HUES48 (cell line): ENCODE measurements around the gene MYRIP.
"Not testable (repeated sequence)": the region's sequence is repeated elsewhere in the genome, so short reads cannot be mapped to it uniquely, and the experiment has no call there.

ENCODE experiments used
- H3K27ac ChIP-seq: one replicate; pipeline ENCODE4 v1.7.0; 2013; ENCODE audit warnings: low read depth, low read length, inconsistent platforms
- H3K27me3 ChIP-seq: 2 replicates; pipeline ENCODE4 v1.6.1; 2013; ENCODE audit warnings: mild to moderate bottlenecking, low read length; ENCODE audit not compliant: control insufficient read depth, insufficient read depth
- H3K36me3 ChIP-seq: 2 replicates; pipeline ENCODE4 v1.6.1; 2013; ENCODE audit warnings: low read length; ENCODE audit not compliant: control insufficient read depth, insufficient read depth
- H3K4me1 ChIP-seq: 2 replicates; pipeline ENCODE4 v1.6.1; 2013; ENCODE audit warnings: mild to moderate bottlenecking, low read length; ENCODE audit not compliant: control insufficient read depth, insufficient read depth
- H3K4me3 ChIP-seq: 2 replicates; pipeline ENCODE4 v1.5.1; 2013; ENCODE audit warnings: mild to moderate bottlenecking, low read depth, low read length
- H3K9ac ChIP-seq: 2 replicates; pipeline ENCODE4 v1.6.1; 2013; ENCODE audit warnings: mild to moderate bottlenecking, low read depth, low read length, moderate library complexity
- H3K9me3 ChIP-seq: 2 replicates; pipeline ENCODE4 v1.6.1; 2013; ENCODE audit warnings: low read length; ENCODE audit not compliant: control insufficient read depth, insufficient read depth

MYRIP gene

DNA sequence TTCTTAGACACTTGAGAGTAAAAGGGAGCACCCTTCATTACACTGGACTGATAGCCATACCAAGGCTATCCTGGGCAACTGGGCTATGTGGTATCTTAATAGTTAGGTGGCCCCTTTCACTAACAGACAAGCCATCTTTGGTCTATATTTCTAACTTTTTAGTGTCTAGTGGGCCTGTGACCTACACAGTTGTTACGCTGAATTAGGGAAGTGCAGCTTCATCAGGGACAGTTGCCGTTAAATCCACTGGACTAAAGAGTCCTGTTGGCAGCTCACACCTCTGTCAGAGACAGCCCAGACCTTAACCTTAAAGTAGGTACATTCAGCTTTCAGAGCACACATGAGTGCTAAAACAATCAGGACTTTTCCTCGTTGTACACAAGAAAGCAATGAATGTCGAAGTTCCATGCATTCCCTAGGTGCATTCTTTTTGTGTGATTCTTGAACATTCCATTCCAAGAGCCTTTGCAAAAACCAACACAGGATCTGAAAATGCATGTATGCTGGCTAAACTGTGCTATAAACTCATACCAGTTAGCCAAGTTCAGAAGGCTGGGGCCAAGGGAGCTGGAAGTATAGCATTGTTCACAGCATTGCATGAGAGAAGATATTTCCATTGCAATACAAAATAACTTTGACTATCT is 269.9 kb downstream of the MYRIP start:
- no peaks in the 10 kb centered on the region for H3K36me3 ChIP-seq
- no peak overlapping the region for H3K27ac ChIP-seq
- H3K9me3 ChIP-seq: no peaks in the 10 kb centered on the region
- H3K4me3 ChIP-seq: no peak overlapping the region
- no peaks in the 10 kb centered on the region for H3K4me1 ChIP-seq
- no peaks in the 10 kb centered on the region for H3K27me3 ChIP-seq
- H3K9ac ChIP-seq: no peak overlapping the region

DNA sequence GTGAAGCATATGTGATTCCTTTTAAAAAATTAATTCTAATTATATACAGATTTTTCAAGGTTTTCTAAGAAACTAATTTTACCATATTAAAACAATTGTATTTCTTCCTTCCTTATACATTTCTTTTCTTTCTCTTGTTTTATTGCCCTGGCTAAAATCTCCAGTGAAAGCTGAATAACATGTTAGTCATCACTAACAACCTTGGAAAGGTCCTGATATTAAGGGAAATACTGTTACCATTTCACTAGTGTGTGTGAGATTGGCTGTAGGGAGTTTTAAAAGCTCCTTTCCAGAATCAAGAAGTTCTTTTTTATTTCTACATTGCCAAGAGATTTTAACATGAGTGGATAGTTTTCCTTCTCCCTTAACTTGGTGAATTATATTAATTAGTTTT is 270.4 kb downstream of the MYRIP start:
- H3K4me1 ChIP-seq: no peaks in the 10 kb centered on the region
- no peak overlapping the region for H3K27ac ChIP-seq
- H3K4me3 ChIP-seq: no peak overlapping the region
- H3K27me3 ChIP-seq: no peaks in the 10 kb centered on the region
- no peaks in the 10 kb centered on the region for H3K9me3 ChIP-seq
- no peaks in the 10 kb centered on the region for H3K36me3 ChIP-seq
- no peak overlapping the region for H3K9ac ChIP-seq

DNA sequence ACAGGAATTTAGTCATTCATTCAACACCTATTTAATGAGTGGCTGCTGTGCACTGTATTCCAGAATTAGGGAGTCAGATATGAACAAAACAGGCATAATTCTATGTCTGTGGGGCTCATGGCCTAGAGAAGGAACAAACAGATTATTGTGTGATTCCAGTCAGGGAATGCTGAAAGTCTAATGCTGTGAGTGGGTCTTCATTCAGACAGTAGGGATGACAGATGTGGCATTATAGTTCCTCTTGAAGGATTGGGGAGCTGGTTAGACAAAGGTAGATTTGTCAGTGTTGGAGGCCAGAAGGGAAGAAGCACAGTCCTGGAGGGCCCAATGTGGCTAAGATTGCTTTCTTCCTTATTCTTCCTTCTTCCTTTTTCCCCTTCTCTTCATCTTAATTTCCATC is 273.7 kb downstream of the MYRIP start:
- Histone ChIP-seq H3K9me3 (no peaks in the 10 kb centered on the region), H3K27ac (no peak overlapping the region), H3K9ac (no peak overlapping the region), H3K4me3 (no peak overlapping the region), H3K4me1 (no peaks in the 10 kb centered on the region), H3K36me3 (no peaks in the 10 kb centered on the region), H3K27me3 (no peaks in the 10 kb centered on the region)

DNA sequence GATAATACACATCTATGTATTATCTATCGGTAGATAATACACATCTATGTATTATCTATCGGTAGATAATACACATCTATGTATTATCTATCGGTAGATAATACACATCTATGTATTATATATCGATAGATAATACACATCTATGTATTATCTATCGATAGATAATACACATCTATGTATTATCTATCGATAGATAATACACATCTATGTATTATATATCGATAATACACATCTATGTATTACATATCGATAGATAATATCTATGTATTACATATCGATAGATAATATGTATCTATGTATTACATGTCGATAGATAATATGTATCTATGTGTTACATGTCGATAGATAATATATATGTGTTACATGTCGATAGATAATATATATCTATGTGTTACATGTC is 275.0 kb downstream of the MYRIP start:
- H3K36me3 ChIP-seq, H3K4me3 ChIP-seq, H3K4me1 ChIP-seq, H3K27ac ChIP-seq, H3K9me3 ChIP-seq, H3K27me3 ChIP-seq, H3K9ac ChIP-seq: not testable (repeated sequence)

DNA sequence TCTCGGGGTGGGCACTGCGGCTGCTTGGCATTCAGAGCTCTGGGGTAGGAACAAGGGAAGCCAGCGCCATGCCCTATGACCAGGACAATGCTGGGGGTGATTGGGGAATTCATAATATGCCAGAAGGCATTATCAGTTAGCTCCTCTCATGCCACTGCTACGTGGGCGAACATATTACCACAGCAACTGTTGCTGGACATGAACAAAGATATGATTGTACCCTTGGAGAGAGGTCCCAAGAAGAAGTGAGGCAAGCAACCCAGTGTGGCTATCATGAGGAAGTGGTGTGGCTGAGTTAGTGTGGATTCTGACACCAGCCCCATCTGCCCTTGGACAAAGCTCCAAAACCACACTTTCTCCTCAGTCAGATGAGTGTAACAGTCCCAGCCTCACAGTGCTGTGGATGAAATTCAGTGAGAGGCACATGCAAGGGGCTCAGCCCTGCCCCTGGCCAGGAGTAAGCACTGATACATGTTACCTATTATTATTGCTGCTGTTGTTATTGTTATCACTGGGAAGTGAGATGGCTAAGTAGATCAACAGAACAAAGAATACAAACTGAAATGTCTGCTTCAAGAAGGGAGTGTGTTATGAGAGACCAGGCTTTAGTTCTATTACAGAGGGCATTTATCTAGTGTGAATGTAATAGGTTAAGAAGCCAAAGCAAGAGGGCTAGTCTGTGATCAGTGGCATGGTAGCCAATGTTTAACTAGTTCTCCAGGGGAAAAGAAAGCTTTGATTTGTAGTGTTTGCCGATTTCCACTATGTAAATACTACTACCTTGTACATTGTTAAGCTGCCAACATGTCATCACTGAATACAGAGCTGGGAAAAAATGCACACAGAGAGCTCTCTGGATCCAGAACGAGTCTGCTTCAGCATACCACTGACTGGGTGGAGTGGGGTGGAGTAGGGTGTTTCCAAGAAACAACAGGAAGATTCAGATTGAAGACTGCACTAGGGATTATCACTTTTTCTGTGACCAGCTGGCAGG is 277.8 kb downstream of the MYRIP start:
- Histone ChIP-seq H3K9ac (no peak overlapping the region), H3K36me3 (no peaks in the 10 kb centered on the region), H3K4me3 (no peak overlapping the region), H3K27ac (no peak overlapping the region), H3K4me1 (no peaks in the 10 kb centered on the region), H3K9me3 (no peaks in the 10 kb centered on the region), H3K27me3 (no peaks in the 10 kb centered on the region)

DNA sequence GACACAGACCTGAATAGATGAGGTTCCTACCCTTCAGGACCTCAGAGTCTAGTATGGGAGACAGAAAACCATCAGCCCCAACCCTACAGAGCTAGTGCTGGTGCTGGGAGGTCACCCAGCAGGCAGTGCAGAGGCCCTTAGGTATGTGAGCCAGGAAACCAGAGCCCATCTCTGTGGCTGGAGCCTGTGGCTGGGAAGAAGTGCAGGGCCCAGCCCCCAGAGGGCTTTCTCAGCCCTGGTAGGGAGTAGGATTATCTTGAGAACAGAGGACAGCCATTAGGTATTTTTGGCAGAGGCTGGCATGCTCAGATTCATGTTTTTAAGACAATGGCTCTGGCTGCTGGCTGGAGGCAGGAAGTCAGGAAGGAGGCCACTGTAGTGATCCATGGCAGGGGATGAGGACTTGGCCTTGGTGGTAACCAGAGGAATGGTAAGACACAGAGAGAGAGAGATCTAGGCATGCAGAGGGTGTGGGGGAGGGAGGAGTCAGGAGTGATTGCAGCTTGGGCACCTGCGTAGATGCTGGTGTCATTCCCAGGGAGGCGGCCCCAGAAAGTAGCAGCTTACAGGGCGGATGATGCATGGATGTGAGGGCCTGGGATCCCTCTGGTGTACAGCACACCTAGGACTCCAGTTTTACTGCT is 279.2 kb downstream of the MYRIP start:
- Histone ChIP-seq H3K36me3 (no peaks in the 10 kb centered on the region), H3K27me3 (no peaks in the 10 kb centered on the region), H3K9me3 (no peaks in the 10 kb centered on the region), H3K9ac (no peak overlapping the region), H3K27ac (no peak overlapping the region), H3K4me1 (no peaks in the 10 kb centered on the region), H3K4me3 (no peak overlapping the region)

DNA sequence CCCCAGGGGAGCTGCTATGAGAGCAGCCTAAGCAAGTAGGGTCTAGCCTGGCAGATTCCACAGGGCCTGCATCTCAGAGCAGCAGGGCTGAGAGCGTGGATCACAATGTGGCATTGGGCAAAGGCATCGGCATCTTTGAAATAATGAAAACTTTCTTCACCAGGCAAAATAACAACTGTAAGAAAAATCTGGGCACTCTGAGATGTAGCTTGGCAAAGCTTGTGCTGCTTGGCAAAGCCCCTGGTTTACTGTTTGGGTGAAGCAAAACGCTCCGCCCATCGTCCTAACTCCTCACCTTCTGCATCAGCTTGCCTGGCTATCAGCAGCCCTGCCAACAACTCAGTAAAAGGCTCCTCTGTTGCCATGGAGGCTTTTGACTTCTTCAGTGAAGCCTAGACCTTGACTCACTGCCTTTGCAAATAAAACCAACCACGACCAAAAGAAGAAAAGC is 287.3 kb downstream of the MYRIP start:
- peaks cover 6% of the 10 kb centered on the region; the same call in 1 of the 2 replicates for H3K4me1 ChIP-seq

DNA sequence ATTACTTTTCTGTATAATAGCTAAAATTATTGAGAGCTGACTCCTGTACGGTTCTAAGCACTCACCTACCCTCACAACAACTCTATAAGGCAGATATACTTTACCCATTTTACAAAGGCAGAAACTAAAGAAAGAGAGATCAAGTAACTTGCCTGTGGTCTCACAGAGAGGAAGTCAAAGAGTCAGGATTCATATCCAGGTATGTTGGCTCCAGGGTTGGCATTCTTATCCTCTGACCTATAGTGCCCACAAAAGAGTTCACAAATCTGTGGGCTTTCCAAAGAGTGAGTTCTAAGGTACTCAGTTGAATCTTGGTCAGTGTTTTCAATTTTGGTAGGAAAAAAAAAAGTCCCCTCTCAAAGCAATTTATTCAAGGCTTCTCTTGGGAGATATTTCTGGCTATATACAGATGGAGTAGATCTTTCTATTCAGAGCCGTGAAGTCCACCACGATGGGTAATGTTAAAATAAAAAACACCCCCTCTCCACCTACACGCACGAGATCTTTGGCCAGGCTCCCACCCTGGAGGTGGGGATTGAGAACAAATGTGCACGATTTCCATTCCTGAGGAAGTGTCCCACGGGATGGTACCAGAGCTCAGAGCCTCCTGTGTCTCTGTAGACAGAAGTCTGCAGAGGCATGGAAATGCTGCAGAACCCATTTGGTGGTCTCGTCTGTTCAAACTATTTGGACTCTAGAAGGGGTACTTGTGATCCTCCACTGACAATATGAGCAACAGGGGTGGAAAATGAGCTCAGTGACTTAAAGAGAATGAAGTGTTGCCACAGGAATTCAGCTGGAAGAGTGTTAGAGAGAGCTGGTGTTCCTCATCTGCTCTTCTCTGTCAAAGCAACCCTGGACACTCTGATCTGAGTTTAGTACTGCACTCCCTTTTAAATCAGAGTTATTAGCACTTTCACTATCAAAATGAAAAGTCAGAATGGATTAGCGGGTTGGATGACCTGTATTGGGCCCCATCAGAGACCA is 288.0 kb downstream of the MYRIP start:
- Histone ChIP-seq H3K4me1 (peaks cover 6% of the 10 kb centered on the region; the same call in 1 of the 2 replicates), H3K36me3 (no peaks in the 10 kb centered on the region), H3K27ac (no peak overlapping the region), H3K9me3 (peaks cover 4% of the 10 kb centered on the region; the same call in 1 of the 2 replicates), H3K27me3 (no peaks in the 10 kb centered on the region), H3K9ac (no peak overlapping the region), H3K4me3 (no peak overlapping the region)

More for the DNA sequence above, 287.3 kb downstream of the MYRIP start:
- Histone ChIP-seq H3K4me3 (no peak overlapping the region), H3K9ac (no peak overlapping the region), H3K36me3 (no peaks in the 10 kb centered on the region), H3K27ac (no peak overlapping the region), H3K9me3 (peaks cover 4% of the 10 kb centered on the region; the same call in 1 of the 2 replicates), H3K27me3 (no peaks in the 10 kb centered on the region)

DNA sequence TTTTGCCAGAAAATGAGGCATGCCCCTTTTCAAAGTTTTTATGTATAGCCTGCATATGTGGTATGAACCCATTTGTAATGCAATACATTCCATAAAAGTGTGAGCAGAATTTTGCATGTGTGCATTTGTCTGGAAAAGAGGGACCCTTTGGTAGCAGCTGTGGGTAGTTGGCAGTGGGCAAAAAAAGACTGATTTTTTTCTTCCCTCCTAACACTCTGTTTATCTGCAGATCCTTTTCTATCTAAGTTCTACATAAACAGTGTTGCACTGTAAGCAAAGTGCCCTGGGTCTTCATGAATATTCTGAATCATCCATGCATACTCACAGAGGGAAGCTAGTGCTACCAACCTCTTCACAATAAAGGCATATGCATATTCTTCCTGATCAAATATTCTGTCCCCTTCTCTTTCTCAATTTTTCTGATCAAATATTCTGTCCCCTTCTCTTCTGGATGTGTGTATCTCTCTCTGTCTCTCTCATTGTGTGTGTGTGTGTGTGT is 288.9 kb downstream of the MYRIP start:
- H3K36me3 ChIP-seq: no peaks in the 10 kb centered on the region
- H3K27ac ChIP-seq: no peak overlapping the region
- no peak overlapping the region for H3K9ac ChIP-seq
- H3K9me3 ChIP-seq: peaks cover 4% of the 10 kb centered on the region; the same call in 1 of the 2 replicates
- H3K4me1 ChIP-seq: peaks cover 6% of the 10 kb centered on the region; the same call in 1 of the 2 replicates
- H3K27me3 ChIP-seq: no peaks in the 10 kb centered on the region
- H3K4me3 ChIP-seq: no peak overlapping the region

DNA sequence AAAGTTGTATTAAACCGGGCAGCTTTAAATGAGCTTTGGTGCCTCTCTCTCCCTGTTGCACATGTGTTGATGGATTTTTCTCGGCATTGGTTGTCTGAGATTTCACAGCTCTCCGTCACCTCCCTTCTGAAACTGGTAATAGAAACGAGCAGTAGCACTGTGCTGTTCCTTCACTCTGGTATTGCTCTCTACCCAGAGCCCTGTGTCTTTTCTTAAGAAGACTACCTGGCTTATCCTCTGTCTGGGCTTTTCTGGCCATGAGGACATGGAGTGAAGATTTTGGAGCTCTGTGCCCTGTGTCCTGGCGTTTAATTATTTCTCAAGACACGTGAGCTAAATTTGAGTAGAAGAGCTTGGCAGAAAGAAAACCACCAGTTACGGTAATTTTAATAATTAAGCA is 290.5 kb downstream of the MYRIP start:
- no peak overlapping the region for H3K27ac ChIP-seq
- peaks cover 6% of the 10 kb centered on the region; the same call in 1 of the 2 replicates for H3K4me1 ChIP-seq
- H3K4me3 ChIP-seq: no peak overlapping the region
- no peak overlapping the region for H3K9ac ChIP-seq
- no peaks in the 10 kb centered on the region for H3K27me3 ChIP-seq
- peaks cover 4% of the 10 kb centered on the region; the same call in 1 of the 2 replicates for H3K9me3 ChIP-seq
- H3K36me3 ChIP-seq: no peaks in the 10 kb centered on the region
